Mammary epithelial cell (primary cell): ENCODE results near the gene PXT1.

Source experiments
- CTCF ChIP-seq, 2 donors: IDR thresholded peaks in 1 of 2; conservative IDR thresholded peaks in 1 of 2; 2 replicates each; pipeline ENCODE4 v1.5.1; 2011 to 2012; ENCODE audit warnings: inconsistent platforms in 2 of 2, low read length in 2 of 2, mild to moderate bottlenecking in 2 of 2, control low read depth in 1 of 2, low read depth in 1 of 2; ENCODE audit not compliant: insufficient read depth in 1 of 2; ENCODE audit errors: extremely low read depth in 1 of 2
- EZH2 ChIP-seq: IDR thresholded peaks from 2 replicates; pipeline ENCODE4 v1.6.1; 2012; ENCODE audit warnings: low read length, inconsistent platforms, borderline replicate concordance

- TF ChIP-seq CTCF (conservative IDR thresholded peaks at IDR 0.05 in 1 of 2, IDR thresholded peaks at IDR 0.05 in 1 of 2; ENCODE audit: extremely low read depth in 1 of 2, insufficient read depth in 1 of 2, low read depth in 1 of 2, low read length in 2 of 2) (no peak), EZH2 (no peak)
Measured at GRCh38 chr6:36368921-36369865, 73.5 kb downstream of the PXT1 start.
